ENCODE results near the gene PKNOX2.

PKNOX2 gene

GRCh38 chr11:125287491-125288210, 123.1 kb downstream of the PKNOX2 start:
- H3K9me2 ChIP-seq (replicated peaks; ENCODE audit: insufficient read depth, low read length), result no peaks in the 10 kb centered on the region
- no peak overlapping the region for H3K9ac ChIP-seq (ENCODE audit: low read length)
- no peak overlapping the region for H3K4me2 ChIP-seq (ENCODE audit: low read depth, low read length)

GRCh38 chr11:125289419-125290098, 125.0 kb downstream of the PKNOX2 start:
- Histone ChIP-seq H4K20me1 (ENCODE audit: insufficient read depth, low read length) (no peaks in the 10 kb centered on the region), H3K4me3 (ENCODE audit: low read length) (no peak overlapping the region), H3K27me3 (replicated peaks; ENCODE audit: insufficient read depth, low read length) (no peaks in the 10 kb centered on the region), H3K4me1 (ENCODE audit: low read length) (no peaks in the 10 kb centered on the region), H3K27ac (ENCODE audit: low read length) (no peak overlapping the region), H3K9ac (ENCODE audit: low read length) (no peak overlapping the region), H3K9me2 (replicated peaks; ENCODE audit: insufficient read depth, low read length) (no peaks in the 10 kb centered on the region), H3K36me3 (replicated peaks; ENCODE audit: insufficient read depth, low read length) (no peaks in the 10 kb centered on the region), H2AFZ (ENCODE audit: low read length) (no peak overlapping the region), H3K9me3 (replicated peaks; ENCODE audit: insufficient read depth, low read length) (no peaks in the 10 kb centered on the region), H3F3A (ENCODE audit: insufficient read depth, low read length) (no peaks in the 10 kb centered on the region), H3K4me2 (ENCODE audit: low read depth, low read length) (no peak overlapping the region), H3K79me2 (ENCODE audit: low read length) (no peaks in the 10 kb centered on the region)
- DNase-seq, result no peak
- TF ChIP-seq EZH2 (optimal IDR thresholded peaks at IDR 0.05; ENCODE audit: low read depth, low read length) (no peak), CTCF (IDR thresholded peaks at IDR 0.05; ENCODE audit: low read length) (no peak), EZH2phosphoT487 (IDR thresholded peaks at IDR 0.05; ENCODE audit: low read length) (no peak)

More at GRCh38 chr11:125287491-125288210, 123.1 kb downstream of the PKNOX2 start:
- Histone ChIP-seq H3K4me3 (ENCODE audit: low read length) (no peak overlapping the region), H3K27ac (ENCODE audit: low read length) (no peak overlapping the region), H3F3A (ENCODE audit: insufficient read depth, low read length) (no peaks in the 10 kb centered on the region), H3K4me1 (ENCODE audit: low read length) (no peaks in the 10 kb centered on the region), H3K27me3 (replicated peaks; ENCODE audit: insufficient read depth, low read length) (no peaks in the 10 kb centered on the region), H3K36me3 (replicated peaks; ENCODE audit: insufficient read depth, low read length) (no peaks in the 10 kb centered on the region), H3K9me3 (replicated peaks; ENCODE audit: insufficient read depth, low read length) (no peaks in the 10 kb centered on the region), H4K20me1 (ENCODE audit: insufficient read depth, low read length) (no peaks in the 10 kb centered on the region), H2AFZ (ENCODE audit: low read length) (no peak overlapping the region), H3K79me2 (ENCODE audit: low read length) (no peaks in the 10 kb centered on the region)
- no peak for TF ChIP-seq CTCF (IDR thresholded peaks at IDR 0.05; ENCODE audit: low read length)
- TF ChIP-seq EZH2phosphoT487 (IDR thresholded peaks at IDR 0.05; ENCODE audit: low read length), result no peak
- TF ChIP-seq EZH2 (optimal IDR thresholded peaks at IDR 0.05; ENCODE audit: low read depth, low read length), result no peak
- no peak for DNase-seq

- no peak for DNase-seq
- H3K9me3 ChIP-seq (replicated peaks; ENCODE audit: insufficient read depth, low read length), result no peaks in the 10 kb centered on the region
- H3K4me1 ChIP-seq (ENCODE audit: low read length), result no peaks in the 10 kb centered on the region
- no peaks in the 10 kb centered on the region for H3K9me2 ChIP-seq (replicated peaks; ENCODE audit: insufficient read depth, low read length)
- no peak for TF ChIP-seq CTCF (IDR thresholded peaks at IDR 0.05; ENCODE audit: low read length)
- no peaks in the 10 kb centered on the region for H3K79me2 ChIP-seq (ENCODE audit: low read length)
- no peak overlapping the region for H3K4me3 ChIP-seq (ENCODE audit: low read length)
- no peaks in the 10 kb centered on the region for H4K20me1 ChIP-seq (ENCODE audit: insufficient read depth, low read length)
- no peak overlapping the region for H3K4me2 ChIP-seq (ENCODE audit: low read depth, low read length)
- no peaks in the 10 kb centered on the region for H3K27me3 ChIP-seq (replicated peaks; ENCODE audit: insufficient read depth, low read length)
- H3K9ac ChIP-seq (ENCODE audit: low read length), result no peak overlapping the region
- H3K36me3 ChIP-seq (replicated peaks; ENCODE audit: insufficient read depth, low read length), result no peaks in the 10 kb centered on the region
- no peaks in the 10 kb centered on the region for H3F3A ChIP-seq (ENCODE audit: insufficient read depth, low read length)
- H2AFZ ChIP-seq (ENCODE audit: low read length), result no peak overlapping the region
- no peak overlapping the region for H3K27ac ChIP-seq (ENCODE audit: low read length)
Measured at GRCh38 chr11:125290263-125290662, 125.7 kb downstream of the PKNOX2 start.
